GM06990 (cell line): ENCODE measurements around the gene ENKD1.

Source experiments
- DNase-seq: peaks from one replicate; pipeline ENCODE4 v3.0.0-alpha.2; 2011; ENCODE audit not compliant: insufficient read length; ENCODE audit errors: extremely low read depth
- H3K27me3 ChIP-seq: replicated peaks from 2 replicates; pipeline ENCODE4 v1.6.0; 2011; ENCODE audit warnings: low read length; ENCODE audit not compliant: control insufficient read depth, insufficient read depth
- H3K36me3 ChIP-seq: 2 replicates; pipeline ENCODE4 v1.5.1; 2011; ENCODE audit warnings: low read length; ENCODE audit not compliant: control insufficient read depth, insufficient read depth
- H3K4me3 ChIP-seq: replicated peaks from 2 replicates; pipeline ENCODE4 v1.5.1; 2011; ENCODE audit warnings: low read depth, mild to moderate bottlenecking, control low read depth, low read length
- CTCF ChIP-seq: IDR thresholded peaks from 2 replicates; pipeline ENCODE4 v1.5.1; 2011; ENCODE audit warnings: low read length, control low read depth, mild to moderate bottlenecking, inconsistent platforms; ENCODE audit not compliant: insufficient read depth, poor library complexity, severe bottlenecking

Gene ENKD1

GRCh38 chr16:67653128-67653788, 13.3 kb downstream of the ENKD1 start:
- no peak for TF ChIP-seq CTCF
- no peak overlapping the region for H3K4me3 ChIP-seq
- DNase-seq: no peak
- no peaks in the 10 kb centered on the region for H3K27me3 ChIP-seq
- peaks cover 54% of the 10 kb centered on the region for H3K36me3 ChIP-seq

- H3K4me3 ChIP-seq: no peak overlapping the region
- TF ChIP-seq CTCF: no peak
- H3K27me3 ChIP-seq: no peaks in the 10 kb centered on the region
- no peak for DNase-seq
- peaks cover 52% of the 10 kb centered on the region for H3K36me3 ChIP-seq
These were observed 13.9 kb downstream of the ENKD1 start for GRCh38 chr16:67652578-67653127.

DNA sequence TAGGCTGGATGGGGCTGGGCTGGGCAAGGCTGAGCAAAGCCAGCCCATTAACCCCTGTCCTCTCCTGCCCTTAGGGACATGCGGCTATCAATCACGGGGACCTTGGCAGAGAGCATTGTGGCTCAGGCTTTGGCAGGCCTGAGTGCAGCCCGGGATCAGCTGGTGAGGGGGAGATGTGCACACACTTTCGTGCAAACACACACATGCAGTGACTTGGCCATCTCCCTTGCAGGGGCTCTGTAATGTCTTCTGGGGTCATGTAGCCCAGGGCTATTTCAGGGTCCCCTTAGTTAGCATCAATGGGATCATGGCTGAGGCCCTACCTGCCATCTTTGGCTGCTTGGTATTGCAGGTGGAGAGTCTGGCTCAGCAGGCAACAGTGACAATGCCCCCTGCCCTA, 14.7 kb downstream of the ENKD1 start:
- no peak for TF ChIP-seq CTCF

DNA sequence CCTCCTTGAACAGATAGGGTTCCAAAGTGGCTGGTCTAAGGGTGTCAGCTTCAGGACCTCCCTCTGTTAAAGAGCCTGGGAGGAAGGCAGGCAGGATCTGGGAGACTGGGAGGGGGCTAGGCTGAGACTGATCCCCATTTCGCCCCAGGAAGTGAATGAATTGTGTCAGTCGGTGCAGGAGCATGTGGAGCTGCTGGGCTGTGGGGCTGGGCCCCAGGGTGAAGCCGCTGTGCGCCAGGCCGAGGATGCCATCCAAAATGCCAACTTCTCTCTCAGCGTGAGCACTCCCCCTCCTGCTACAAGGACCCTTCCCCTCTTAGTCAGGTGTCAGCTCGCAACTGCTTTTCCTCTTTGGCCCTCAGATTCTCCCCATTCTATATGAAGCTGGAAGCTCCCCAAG, 15.5 kb downstream of the ENKD1 start:
- DNase-seq: no peak
- H3K27me3 ChIP-seq: no peaks in the 10 kb centered on the region
- no peak for TF ChIP-seq CTCF
- H3K36me3 ChIP-seq: peaks cover 51% of the 10 kb centered on the region
- H3K4me3 ChIP-seq: no peak overlapping the region

More for the DNA sequence above, 14.7 kb downstream of the ENKD1 start:
- Histone ChIP-seq H3K36me3 (peaks cover 51% of the 10 kb centered on the region), H3K4me3 (no peak overlapping the region), H3K27me3 (no peaks in the 10 kb centered on the region)
- no peak for DNase-seq

GRCh38 chr16:67650023-67650422, 16.5 kb downstream of the ENKD1 start:
- peaks cover 50% of the 10 kb centered on the region for H3K36me3 ChIP-seq
- no peak overlapping the region for H3K4me3 ChIP-seq
- no peaks in the 10 kb centered on the region for H3K27me3 ChIP-seq
- TF ChIP-seq CTCF: no peak
- no peak for DNase-seq

GRCh38 chr16:67649494-67649931, 17.0 kb downstream of the ENKD1 start:
- no peak for TF ChIP-seq CTCF
- no peak for DNase-seq
- Histone ChIP-seq H3K27me3 (no peaks in the 10 kb centered on the region), H3K36me3 (peaks cover 47% of the 10 kb centered on the region), H3K4me3 (no peak overlapping the region)
